Left colon (tissue), 2 donors: ENCODE results near the gene SLC30A2. TPM values are rescaled to one million over a fixed set of nuclear protein-coding genes. Genes with fewer than 3 reads are reported as not detected.
A peak's percentile ranks its signal among the peaks of the same experiment; 100 is the strongest.

Experiments used
- ATAC-seq: fragments of 200-7000 bp; cut with Tn5 transposase; one replicate; pipeline ENCODE4 v1.9.1; 2020; ENCODE audit warnings: mild to moderate bottlenecking, moderate library complexity
- DNase-seq, 2 donors: peaks; one replicate each; pipeline ENCODE4 v3.0.0-alpha.2; 2020
- intact Hi-C, 2 donors: fragments of 100-400 bp; cut with DNase I in 1 of 2; cut with micrococcal nuclease in 1 of 2; formaldehyde crosslinking; loops; one replicate each; pipeline versions ENCODE4 v1.11.2 to v1.14.0; 2022; cut with DNase I, micrococcal nuclease
- total RNA-seq, 2 donors: library from RNA; stranded (reverse); fragmentation: NEBNext Ultra II Directional; extraction: Animal tissue kit (Norgen Biotek cat#: 25700); gene quantifications; one replicate each; pipeline ENCODE4 v1.2.1, GENCODE V29; 2021
- donor health status: DM: no; HTN: no; CAD: no.
- donor health status: DM: yes; HTN: yes; CAD: no.

The SLC30A2 gene
- total RNA-seq, 2 donors from 2014 or later: 0.22 TPM; not detected in 1

DNA sequence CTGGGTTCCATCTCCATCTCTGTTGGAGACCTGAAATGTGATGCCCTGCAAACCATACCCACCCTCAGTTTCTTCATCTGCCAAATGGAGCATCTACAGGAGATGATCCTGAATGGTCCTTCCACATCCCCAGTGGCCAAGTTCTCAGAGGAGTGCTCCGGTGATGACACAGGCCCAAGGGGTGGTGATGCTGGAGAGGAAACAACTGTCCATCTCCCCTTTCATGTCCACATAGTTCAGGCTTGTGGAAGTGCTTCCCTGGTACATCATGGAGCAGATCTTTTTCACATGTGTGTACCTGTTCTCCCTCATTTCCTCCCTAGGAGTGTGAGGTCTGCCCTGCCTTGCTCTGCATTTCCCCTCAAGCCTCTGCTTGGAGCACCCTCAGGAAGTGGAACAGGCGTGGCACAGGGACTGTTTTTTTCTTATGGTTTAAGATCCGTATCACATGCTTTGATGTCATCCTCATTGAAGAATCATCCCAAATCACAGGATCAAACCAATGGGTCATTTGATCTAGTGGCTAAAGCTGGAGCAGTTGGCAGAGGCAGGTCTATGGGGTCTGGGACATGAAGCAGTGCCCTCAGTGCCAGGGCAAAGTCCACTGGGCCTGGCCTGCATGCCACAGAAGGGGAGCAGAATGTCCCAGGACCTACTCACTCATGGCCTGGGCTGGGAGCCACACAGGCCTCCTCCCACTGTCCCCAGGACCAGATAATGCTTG, 29.7 kb upstream of the SLC30A2 start:
- ATAC-seq (peak; percentile 47), DNase-seq (no peak)
- intact Hi-C loops: no loop called here

- intact Hi-C loops: no loop called here
- no peak for DNase-seq
- ATAC-seq: no peak
These were observed 26.4 kb upstream of the SLC30A2 start for GRCh38 chr1:26072305-26072704.

DNA sequence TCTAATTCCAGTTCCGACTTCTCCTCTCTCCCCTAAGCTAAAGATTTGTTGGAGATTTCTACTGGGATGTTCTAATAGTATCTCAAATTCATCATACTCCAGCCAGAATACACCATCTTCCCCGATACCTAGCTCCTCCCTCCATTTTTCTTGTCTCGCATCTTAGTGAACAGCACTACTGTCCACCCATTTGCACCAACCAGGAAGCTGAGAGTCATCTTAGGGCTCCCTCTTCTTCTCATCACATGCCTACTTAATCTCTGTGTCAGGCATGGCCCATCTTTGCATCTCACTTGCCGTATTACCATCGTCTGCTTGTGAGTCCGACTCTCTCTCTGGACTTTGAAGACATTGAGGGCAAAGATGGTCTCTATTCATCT, 25.0 kb upstream of the SLC30A2 start:
- DNase-seq (no peak), ATAC-seq (no peak)
- intact Hi-C loops: no loop called here

DNA sequence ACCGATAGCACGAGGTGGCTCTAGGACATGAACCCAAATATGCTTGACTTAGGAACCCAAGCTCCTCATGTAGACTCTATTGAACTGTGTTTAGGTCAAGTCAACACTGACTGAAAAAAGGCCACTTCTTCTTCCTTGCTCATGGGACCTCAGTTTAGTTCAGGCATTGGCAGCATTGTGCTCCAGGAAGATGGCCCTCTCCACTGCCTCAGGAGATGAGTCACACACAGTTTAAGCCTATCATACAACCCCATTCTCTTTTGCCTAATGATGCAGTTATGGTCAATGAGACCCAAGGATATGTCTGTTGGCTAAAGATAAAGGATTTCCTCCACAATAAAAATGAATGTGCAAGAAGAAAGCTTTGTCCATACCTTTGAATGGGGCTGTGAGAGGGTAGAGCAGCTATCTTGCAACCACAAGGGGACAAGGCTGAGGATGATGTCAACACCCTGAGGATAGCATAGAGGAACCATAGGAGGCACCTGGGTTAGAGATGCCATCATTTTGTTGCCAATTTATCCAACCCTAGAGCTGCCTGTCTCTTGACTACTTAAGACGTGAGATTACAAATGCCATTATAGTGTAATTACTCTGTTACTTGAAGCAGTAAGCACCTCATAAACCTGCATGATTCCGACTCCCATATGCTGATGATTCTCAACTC, 24.5 kb upstream of the SLC30A2 start:
- DNase-seq (no peak), ATAC-seq (no peak)
- intact Hi-C loops: no loop called here

DNA sequence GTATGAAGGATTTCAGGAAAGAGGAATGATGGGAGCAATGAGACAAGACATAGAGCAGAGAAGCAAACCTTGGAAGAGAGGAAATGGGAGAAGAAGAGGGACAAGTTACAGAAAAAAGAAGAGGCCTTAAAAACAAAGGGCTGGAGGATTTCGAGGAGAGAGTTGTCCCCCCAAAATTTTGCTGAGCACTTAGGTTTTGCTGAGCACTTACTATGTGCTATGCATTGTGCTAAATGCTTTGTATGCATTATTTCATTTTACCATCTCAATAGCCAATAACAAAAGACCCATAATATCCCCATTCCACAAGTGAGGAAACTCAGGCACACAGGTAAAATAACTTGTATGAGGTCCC, 24.0 kb upstream of the SLC30A2 start:
- intact Hi-C loops: no loop called here
- no peak for DNase-seq
- no peak for ATAC-seq

DNA sequence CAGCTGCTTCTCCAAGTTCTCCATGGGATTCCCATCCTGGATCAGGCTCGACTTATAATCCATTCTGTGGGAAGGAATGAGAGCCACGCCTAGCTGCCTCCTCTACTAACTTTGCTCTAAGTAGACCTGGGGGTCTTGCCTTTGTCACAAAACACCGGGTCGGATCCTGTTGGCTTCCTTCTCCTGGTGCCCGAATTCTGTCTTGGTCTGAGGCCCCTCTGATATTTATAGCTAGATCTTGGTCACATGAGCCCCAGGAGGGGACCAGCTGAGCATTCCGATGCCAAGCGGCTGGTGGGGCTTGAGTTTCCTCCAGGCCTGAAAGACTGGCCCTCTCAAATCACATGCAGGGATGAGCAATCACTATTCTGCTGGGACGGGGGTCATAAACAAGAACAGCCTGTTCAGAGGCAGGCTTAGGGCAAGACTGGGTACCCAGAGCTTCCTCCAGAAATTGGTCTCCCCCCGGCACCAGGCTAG, 21.6 kb upstream of the SLC30A2 start, which contains the start of gene TRIM63:
TSS of gene TRIM63 (minus strand) at position 199 of the 480 bp plus-strand sequence. CDS start at position 63, 136 bp downstream.
- DNase-seq (no peak), ATAC-seq (no peak)
- intact Hi-C loops: no loop called here

GRCh38 chr1:26066857-26067256, 20.9 kb upstream of the SLC30A2 start:
- ATAC-seq (no peak), DNase-seq (no peak)
- intact Hi-C loops: no loop called here

DNA sequence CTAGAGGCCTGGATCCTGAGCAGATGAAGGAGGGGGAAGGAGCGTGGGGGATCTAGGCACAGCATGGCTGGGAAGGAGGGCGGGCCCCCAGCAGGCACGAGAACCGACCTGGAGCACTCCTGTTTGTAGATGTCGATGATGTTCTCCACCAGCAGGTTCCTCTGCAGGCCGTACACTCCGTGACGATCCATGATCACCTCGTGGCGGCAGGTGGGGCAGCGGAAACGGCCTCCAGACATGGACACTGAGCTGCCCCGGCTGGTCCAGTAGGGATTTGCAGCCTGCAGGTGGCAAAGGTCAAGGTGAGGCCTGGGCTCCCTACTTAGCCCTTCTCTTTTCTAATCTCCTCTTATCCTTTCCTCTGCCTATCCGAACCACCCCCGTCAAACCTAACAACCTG, 20.2 kb upstream of the SLC30A2 start:
- no peak for DNase-seq
- intact Hi-C loops: no loop called here
- ATAC-seq: no peak

DNA sequence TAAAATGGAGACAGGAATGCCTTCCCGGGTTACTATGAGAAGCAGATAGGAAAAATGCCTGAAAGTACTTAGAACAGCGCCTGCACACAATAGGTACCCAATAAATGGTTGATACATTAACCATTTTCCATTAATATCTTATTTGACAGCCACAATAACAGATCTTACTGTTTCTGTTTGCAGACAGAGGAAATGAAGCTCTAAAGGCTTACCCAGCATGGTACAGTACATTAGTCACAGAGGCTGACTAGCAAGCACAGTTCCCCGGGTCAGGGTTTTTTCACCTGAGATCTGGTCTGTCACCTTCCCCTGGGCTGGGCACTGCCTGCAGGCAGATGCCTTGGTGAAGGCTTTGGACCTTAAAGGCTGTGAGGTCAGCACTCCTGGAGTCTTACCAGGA, 18.6 kb upstream of the SLC30A2 start:
- intact Hi-C loops: loop anchor here in 1 of 2 donors (5.0 kb wide), 1 partner anchor 323 kb away; no protein-coding TSS in a partner anchor
- DNase-seq: no peak
- no peak for ATAC-seq

DNA sequence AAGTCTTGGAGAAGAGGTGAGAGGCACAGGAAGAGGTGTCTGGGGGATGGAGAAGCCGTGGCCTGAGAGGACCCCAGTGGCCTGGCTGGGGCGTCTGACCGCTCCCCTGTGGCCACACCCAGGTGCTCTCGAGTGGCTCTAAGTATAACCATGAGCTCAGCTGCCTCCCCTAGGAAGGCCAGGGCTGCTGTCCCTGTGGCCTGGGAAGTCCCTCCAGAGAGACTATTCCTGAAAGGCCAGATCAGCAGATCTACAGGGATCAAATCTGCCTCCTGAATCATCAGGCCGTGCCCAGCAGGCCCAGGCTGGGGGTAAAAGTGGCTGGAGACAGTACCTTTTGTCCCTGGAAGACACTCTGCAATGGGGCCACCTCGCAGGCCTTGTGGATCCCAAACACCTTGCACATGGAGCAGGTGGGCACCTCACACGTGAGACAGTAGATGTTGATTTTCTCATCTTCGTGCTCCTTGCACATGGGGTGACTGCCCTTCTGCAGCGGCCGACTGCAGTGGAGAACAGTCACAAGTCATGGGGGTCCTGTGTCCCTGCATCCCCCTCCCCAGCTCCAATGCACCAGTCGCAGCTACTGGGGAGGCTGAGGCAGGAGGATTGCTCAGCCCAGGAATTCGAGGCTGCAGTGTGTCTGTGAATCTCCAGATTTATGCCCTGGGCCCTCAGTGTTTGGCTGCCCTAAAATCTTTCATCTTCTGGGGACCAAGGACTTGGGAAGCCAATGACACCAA, 15.1 kb upstream of the SLC30A2 start:
- DNase-seq (no peak), ATAC-seq (no peak)
- intact Hi-C loops: loop anchor here in 1 of 2 donors (5.0 kb wide), 1 partner anchor 326 kb away; no protein-coding TSS in a partner anchor

DNA sequence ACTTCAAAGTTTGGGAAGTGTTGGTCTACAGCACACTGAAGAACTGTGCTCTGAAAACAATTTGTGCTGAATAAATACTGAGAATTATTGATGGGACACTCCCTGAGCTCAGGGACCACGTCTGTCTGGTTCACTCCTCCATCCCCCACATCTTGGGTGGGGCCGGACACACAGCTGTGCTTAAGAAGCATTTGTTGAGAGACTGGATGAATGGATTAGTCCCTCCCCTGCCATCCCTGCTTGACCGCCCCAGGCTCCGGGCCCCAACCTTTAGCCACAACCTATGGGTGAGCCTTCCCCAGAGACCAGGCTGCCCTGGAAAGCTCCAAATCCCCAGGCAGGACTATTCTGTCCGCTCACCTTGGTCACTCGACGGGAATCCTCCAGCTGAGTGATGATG, 14.0 kb upstream of the SLC30A2 start:
- DNase-seq (no peak), ATAC-seq (no peak)
- intact Hi-C loops: loop anchor here in 1 of 2 donors (5.0 kb wide), 1 partner anchor 327 kb away; no protein-coding TSS in a partner anchor

- intact Hi-C loops: no loop called here
- DNase-seq (no peak), ATAC-seq (no peak)
These were observed 12.2 kb upstream of the SLC30A2 start for GRCh38 chr1:26058052-26058595.

DNA sequence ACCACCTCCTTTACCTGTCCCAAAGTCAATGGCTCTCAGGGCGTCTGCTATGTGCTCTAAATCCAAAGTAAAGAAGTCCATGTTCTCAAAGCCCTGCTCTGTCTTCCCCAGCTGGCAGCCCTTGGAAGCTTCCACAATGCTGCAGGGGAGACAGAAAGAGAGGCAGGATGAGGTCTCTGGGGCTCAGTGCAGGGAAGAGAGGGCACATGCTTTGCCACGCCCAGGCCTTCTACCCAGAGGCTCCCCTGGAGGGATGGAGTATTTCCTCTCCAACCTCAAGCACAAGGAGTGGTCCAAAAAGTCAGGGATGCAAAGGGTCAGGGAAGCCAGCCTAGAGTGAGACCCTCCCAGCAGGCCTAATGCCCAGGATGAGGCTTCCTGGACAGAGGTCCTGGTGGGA, 11.3 kb upstream of the SLC30A2 start:
- intact Hi-C loops: no loop called here
- no peak for ATAC-seq
- DNase-seq: no peak

GRCh38 chr1:26055041-26055440, 9.1 kb upstream of the SLC30A2 start:
- ATAC-seq (no peak), DNase-seq (no peak)
- intact Hi-C loops: no loop called here

DNA sequence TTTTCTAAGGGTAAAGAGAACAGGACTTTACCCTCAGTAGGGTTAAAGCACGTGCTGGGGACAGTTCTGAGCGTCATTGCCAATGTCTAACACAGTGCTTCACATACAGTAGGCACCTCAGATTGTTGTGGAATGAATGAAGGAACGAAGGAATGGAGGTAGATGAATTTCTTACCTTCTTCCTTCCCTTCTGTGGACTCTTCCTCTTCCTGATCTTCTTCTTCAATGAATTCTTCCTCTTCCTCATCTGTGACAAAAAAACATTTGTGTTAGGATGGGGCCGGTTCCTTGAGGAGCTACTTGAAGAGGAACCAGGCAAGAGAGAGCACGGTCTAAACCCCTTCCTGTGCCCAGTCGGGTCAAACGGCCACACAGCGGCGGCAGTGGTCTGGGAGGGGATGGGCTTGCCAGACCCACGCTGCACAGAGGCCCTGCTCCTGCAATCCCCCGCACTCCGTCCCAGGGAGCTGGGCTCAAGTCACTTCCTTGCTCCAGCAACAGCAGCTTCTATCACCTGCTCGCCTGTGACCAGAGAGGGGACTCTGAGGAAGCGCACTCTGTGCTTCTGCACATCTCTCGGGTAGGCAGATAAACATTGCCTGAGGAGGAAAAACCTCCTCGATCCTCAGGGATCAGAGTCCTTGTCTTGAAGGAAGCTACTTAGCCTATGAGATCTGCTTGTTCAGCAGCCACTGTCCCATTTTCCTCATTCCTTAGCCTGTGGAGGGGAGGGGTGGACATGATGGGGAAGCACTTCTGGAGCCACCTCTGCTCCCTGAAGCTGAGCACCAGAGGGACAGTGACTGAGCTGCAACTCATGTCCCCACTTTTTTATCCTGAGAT, 8.0 kb upstream of the SLC30A2 start:
- no peak for DNase-seq
- intact Hi-C loops: no loop called here
- no peak for ATAC-seq

- DNase-seq (no peak), ATAC-seq (no peak)
- intact Hi-C loops: no loop called here
These were observed 4.3 kb upstream of the SLC30A2 start for GRCh38 chr1:26050248-26050640.

DNA sequence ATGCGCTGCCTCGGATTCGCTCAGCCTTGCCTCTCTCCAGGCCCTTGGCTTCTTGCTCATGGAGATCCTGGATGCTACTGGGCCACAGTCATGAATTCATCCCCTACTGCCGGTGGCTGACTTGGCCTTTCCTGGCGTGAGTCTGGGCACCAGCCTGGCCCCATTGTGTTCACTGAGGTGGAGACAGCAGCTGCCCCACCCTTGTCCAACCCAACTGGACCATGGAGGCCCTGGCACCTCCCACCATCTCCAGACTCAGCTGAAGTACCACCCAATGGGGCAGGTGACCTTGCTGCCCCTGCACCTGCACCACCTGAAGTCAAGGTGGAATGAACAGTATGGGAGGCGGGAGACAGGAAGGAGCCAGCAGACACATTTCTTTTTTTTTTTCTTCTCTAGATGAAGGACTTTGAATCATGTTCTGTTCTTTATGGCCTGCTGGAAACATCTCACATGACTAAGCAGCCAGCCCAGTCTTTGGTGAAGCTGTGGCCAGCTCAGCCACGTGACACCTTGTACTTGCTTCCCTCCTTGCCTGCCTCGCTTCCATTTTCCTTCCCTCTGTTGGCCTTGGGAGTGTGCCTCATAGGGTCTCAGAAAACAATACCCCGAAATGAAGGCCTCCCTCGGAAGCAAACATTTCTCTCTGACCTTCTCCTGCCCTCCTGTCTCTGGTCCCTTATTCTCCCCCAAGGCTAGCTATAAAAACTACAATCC, 3.8 kb upstream of the SLC30A2 start:
- DNase-seq (peak; percentile 48 to 73), ATAC-seq (peak; percentile 96)
- intact Hi-C loops: no loop called here

- no peak for ATAC-seq
- intact Hi-C loops: no loop called here
These were observed 1.5 kb upstream of the SLC30A2 start for GRCh38 chr1:26047278-26047874.

More at GRCh38 chr1:26047278-26047874, 1.5 kb upstream of the SLC30A2 start:
- DNase-seq: no peak
